Muscle of back (tissue), 11 donors: ENCODE measurements around the gene MYO18B. TPM values are rescaled to one million over a fixed set of nuclear protein-coding genes. Genes with fewer than 3 reads are reported as not detected.
"Not testable (repeated sequence)": the region's sequence is repeated elsewhere in the genome, so short reads cannot be mapped to it uniquely, and the experiment has no call there.

Source experiments
- DNase-seq, 3 donors: peaks; one replicate each; pipeline versions ENCODE4 v3.0.0 to v3.0.0-alpha.2; 2013
- polyA plus RNA-seq, 10 donors: library from polyadenylated mRNA; unstranded; fragments of 120-200 nt; gene quantifications; one replicate each; pipeline ENCODE4 v1.2.1, GENCODE V29; 2013; ENCODE audit not compliant: insufficient read length in 10 of 10

Gene MYO18B
- polyA plus RNA-seq, 10 donors = 38.9 to 103 (median 74.5) TPM

DNA sequence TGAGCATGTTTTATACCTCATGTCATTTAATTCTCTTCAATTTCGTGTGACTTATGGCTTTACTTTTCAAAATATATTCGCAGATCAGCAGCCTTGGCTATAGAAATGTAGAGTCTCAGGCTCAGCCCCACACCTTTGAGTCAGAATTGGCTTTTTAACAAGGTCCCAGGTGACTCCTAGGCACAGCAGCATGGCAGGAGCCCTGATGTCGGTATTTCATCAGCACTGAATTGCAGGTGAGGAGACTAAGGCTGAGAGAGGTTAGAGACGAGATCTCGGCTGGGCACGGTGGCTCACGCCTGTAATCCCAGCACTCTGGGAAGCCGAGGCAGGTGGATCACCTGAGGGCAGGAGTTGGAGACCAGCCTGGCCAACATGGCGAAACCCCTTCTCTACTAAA, 230.4 kb downstream of the MYO18B start:
- no peak for DNase-seq

DNA sequence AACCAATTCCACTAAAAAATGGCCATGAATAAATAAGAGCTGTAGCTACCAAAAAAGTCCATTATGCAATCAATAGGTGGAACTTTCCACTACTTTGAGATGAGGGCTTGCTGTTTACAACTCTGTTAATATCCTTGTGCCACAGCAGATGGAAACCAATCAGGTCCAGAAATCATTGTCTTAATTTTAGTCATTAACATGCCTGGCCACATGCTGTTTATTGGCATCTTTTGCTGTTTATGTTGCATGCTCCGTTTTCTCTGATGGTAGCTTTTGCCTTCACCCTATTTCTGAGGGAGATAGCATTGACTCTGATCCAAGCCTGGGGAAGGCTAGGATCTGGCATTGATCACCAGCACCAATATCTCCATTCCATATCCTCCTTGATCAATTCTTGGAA, 234.4 kb downstream of the MYO18B start:
- DNase-seq = no peak

DNA sequence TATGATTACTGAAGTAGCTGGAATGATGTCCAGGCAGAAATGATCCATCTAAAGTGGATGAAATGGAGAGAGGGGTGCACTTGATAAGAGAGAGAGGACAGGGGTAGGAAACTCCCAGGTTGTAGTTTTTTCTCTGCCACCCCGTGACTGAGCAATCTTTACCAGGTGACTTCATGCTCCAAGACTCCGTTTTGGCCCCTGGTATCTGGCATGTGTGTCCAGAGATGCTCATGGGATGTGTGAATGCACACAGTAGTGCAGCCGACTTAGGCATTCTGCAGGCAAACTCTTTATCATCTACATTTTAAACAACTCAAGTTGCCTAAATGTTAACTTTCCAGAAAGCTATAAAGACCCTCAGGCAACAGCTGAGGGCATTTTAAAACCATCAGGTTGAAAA, 238.0 kb downstream of the MYO18B start:
- DNase-seq = no peak

DNA sequence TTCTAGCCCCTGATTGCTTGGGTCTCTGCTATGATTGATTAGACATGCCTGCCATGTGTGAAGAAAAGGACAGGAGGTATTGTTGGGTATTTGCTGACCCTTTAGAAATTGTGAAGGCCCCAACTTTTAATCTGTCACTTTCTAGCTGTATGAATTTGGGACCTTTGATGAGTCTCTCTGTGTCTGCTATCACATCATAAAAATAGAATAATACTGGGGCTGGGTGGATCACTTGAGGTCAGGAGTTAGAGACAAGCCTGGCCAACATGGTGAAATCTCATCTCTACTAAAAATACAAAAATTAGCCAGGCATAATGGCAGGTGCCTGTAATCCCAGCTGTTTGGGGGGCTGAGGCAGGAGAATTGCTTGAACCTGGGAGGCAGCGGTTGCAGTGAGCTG, 242.9 kb downstream of the MYO18B start:
- DNase-seq = not testable (repeated sequence)

DNA sequence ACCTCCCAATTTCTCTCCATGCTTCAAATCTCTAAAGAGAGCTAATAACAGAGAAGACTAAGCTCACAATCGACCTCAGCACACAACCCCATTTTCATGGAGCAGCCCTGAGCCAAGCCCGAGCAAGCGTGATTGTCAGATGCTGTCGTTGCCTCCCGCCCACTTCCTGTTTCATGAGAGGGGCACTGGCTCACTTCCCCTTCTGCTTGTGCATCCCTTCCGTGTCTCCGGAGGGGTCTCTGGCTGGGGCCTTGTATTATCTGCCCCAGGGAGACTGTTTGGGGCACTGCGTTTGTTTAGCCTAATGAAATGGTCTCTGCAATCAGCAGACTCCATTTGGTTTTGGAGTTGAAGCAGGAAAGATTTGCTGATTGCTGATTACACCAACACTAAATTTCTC, 246.0 kb downstream of the MYO18B start:
- no peak for DNase-seq

DNA sequence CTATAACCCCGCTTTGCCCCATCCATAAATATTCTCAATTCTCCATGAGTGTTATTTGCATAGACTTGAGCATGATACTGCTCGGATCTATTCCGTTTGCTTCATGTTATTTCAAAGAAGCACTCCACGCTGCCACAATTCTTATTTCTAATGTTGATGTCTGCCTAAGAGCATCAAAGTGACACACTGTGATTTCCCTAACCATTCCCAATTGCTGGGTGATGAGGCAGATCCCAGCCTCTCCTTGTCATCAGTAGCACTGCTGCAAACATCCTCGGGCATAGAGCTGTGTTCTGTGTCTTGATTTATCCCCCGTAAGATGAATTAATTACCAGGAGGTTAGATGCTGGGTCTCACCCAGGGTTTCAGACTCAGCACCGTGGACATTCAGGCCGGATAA, 249.0 kb downstream of the MYO18B start:
- DNase-seq = no peak

DNA sequence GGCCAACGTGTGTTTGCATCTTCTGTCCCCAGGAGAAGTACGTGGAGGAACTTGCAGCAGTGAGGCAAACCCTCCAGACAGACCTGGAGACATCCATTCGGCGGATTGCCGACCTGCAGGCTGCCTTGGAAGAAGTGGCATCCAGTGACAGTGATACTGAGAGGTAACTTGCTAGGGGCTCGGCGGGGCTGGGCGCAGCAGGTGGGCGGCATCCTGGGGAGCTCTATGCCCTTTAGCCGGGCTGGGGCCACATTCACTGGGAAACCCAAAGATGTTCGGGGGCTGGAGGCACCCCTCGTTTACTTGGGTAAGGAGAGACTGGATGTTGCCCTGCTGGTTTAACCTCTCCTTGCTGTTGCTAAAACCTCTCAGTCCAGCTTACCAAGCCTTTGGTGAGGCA, 250.3 kb downstream of the MYO18B start:
- no peak for DNase-seq

DNA sequence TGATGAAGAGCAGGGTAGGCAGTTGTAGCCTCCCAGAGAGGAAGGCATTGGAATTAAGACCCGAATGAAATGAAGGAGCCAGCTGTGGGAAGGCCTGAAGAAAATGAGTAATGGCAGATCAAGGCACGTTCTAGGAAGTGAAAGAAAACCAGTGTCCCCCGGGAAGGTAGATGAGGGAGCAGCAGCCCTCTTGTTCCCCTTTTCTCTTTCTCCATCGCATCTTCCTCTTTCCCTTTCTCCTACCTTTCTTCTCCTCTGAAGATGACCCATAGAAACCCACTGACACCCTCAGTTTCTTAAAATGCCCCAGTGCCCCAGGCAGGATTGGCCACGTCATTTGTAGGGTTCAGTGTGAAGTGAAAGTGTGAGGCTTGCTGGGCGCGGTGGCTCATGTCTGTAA, 254.7 kb downstream of the MYO18B start:
- DNase-seq = no peak

DNA sequence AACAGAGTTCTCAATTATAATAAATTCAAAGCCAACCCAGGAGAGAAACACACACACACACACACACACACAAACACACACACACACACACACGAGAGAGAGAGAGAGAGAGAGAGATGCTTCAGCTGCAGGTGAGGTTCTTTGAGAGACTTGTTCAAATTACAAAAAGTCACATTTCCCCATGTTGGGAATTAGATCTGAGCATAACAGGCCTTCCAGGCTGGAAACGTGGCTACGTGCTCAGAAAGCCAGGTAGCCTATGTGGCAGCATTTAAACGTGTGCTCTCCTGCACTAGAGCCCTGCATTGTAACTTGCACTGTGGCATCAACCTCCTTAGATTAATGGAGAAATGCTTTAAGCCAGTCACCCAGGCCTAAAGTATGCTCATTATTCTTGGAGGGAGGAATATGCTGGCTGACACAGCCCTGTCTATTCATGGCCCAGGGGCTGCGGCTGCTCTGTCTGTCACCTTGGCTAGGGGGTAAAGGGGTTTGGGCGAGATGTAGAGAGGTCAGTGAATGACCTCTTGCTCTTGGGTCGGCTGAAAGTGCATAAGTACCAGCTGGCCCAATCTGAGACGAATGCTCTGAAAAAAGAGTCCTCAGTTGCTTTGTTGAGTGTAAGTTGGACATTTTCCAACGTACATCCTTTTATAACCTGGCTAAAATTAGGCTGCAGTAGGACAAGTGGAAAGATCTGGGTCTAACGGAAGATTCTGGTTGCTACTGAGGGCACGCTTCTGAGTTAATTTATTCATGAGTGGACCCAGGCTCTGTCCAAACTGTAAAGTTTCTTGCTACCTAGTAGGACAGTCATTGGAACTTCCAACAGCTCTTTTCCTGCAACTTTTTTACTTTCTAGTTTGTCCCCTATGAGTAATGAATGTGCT, 256.1 kb downstream of the MYO18B start:
- DNase-seq = no peak

DNA sequence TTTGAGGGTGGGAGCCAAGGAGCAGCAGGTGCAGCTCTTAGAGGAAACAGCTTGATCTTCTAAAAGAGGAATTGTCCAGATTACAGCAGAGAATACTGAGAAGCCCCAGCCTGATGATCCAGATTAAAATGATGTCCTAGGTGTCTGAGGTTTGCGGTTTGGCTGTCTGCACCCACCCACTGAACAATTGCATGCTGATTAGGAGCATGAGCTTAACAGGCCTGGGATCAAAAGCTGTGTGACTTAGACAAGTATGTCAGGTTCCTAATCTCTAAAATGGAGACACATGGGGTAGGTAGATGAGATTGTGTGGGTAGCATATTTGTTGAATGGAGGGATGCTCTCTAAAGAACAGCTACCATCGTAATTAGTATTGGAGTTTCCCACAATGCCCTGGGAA, 260.5 kb downstream of the MYO18B start:
- no peak for DNase-seq

DNA sequence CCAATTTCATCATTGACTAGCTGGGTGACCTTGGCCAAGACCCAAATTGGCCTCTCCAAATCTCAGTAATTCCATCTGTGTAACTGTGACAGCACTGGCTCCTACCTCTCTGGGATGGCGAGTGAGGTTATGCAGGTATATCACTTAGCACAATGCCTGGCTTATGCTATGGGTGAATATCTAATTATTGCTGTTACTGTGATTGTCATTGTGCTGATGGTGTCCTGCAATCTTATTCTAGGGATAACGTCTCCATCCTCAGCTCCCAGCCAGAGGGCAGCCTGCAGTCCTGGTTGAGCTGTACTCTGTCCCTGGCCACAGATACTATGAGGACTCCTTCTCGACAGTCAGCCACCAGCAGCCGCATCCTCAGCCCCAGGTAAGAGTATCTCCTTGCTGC, 262.5 kb downstream of the MYO18B start:
- DNase-seq = no peak

DNA sequence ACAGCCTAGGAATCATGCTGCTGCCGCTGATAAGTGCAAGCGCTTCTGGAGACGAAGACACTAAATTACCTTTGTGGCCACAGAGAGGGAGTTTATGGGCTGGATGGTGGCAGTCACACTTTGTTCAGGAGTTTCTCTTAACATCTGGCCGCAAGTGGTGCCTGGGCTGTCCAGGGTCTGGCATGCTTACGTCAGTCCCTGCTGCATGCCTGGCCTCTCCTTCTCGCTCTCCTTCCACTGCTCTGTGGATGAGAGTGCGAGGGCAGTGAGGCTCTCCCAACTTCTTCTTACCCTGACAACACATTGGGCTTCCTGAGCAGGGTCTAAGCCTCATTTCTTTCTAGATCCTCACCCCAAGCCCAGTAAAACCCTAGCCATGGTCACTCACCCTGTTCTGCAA, 266.6 kb downstream of the MYO18B start:
- DNase-seq = no peak

DNA sequence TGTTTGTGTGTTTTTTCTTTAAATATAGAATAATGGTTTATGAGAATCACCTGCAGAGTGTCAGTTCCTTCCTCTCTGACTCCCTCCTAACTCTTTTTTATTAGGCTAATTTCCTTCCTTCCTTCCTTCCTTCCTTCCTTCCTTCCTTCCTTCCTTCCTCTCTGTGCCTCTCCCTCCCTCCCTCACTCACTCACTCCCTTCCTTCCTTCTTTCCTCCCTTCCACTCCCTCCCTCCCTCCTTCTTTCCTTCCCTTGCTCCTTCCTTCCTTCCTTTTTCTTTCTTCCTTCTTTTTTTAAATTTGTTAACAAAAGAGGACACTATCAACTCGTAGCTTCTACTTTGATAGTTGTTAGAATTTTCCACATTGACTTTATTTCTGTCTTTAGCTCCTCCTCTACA, 274.9 kb downstream of the MYO18B start:
- no peak for DNase-seq

DNA sequence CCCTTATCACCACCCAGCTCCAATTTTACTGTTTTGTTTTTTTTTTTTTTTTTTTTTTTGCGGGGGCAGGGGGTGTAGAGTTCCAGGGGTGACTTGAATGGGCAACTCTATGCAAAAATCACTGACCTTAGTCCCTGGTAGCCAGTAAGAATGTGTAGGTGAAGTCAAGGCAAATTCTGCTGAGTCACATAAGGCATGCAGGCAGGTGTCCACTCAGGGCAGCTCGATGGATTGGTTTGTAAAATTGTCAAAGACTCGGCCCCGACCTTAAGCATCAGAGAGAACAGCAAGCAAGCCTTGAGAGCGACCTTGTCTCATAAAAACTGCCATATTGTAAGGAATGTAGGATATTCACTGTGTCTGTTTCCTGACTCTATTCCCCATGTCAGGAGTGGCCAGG, 275.9 kb downstream of the MYO18B start:
- DNase-seq = no peak

DNA sequence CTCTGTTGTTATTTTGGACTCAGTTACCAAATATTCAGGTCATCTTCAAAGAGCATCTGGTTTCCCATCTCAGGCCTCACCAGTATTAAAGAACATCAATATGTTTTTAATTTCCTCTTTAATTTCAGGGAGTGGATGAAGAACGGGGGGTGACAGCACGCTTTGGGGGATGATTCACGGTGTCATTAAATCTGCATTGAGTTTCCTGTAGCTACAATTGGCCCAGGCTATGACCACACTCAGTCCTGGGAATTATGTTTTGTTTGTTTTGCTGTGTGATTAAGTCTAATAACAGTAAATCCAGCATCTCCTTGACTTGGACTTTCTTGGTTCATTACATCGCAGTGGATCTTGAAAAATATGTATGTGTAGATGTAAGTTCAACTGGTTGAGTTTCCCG, 277.6 kb downstream of the MYO18B start:
- no peak for DNase-seq

DNA sequence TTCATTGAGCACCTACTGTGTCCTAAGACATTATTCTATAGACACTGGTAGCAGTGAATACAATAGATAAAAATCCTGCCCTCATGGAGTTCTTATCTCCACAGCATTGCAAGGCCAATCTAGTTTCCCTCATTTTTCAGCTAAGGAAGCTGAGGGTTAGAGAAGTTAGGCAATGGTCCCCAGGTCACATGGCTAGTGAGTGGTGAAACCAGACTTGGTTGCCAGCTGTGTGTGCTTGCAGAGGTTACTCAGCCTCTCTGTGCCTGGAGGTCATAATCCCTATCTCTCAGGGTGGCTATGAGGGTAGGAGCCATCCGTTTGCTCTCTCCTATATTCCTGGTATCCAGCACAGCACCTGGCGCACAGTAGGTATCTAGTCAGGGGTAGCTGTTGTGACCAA, 279.5 kb downstream of the MYO18B start:
- no peak for DNase-seq

DNA sequence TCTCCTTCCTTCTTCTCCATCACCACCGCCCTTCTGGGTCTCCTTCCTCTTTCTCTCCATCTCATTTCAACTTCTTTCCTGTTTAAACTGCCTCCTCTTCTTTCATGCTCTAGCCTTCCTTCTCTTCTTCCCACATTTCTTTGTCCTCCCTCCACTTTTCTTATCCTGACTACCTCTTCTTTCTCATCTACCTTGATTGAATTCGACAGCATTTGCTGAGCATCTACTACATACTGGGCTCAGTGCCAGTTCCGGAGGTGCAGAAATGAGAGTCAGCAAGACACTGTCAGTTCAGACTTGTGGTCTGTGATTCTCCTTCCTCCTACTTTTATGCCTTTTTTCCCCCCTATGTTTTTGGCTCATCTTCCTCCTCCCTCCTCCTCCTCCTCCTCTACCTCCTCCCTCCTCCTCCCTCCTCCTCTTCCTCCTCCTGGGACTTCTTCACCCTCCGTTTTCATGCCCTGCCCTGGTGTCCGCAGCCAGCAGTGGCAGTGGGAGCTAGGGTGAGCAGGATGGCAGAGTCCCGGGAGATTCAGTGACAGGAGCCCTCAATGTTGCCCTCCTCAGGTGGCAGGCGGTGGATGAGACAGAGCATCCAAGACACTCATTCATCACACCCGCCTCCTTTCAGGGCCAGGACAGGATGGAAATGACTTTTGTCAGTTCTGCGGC, 281.3 kb downstream of the MYO18B start:
- no peak for DNase-seq

DNA sequence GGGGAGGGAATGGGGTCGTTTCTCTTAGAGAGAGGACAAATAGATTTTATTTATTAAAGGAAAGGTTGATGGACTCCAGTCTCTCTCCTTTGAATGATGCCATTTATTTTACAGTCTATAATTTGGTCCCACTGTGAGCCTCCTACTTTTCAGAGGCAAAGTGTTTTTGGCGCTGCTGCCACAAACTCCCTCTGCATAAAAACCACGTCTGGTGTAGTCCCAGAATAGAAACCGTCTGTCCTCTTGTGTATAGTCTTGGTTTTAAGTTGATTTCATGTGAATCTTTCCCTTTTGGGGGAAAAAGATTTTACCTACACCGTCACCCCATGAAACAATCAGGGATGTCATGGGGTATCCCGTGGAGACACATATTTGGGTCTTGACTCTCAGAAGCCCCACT, 283.6 kb downstream of the MYO18B start:
- DNase-seq = no peak

DNA sequence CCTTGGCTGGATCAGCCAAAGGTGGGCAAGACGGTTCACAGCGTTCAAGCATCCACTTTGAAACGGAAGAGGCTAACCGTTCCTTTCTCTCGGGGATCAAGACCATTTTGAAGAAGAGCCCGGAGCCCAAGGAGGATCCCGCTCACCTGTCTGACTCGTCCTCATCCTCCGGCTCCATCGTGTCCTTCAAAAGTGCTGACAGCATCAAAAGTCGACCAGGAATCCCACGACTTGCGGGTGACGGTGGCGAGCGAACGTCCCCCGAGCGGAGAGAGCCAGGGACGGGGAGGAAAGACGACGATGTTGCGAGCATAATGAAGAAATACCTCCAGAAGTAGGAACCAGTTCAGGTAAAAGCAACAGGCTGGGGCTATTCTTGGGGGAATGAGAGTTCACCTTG, 285.4 kb downstream of the MYO18B start:
- DNase-seq = no peak

DNA sequence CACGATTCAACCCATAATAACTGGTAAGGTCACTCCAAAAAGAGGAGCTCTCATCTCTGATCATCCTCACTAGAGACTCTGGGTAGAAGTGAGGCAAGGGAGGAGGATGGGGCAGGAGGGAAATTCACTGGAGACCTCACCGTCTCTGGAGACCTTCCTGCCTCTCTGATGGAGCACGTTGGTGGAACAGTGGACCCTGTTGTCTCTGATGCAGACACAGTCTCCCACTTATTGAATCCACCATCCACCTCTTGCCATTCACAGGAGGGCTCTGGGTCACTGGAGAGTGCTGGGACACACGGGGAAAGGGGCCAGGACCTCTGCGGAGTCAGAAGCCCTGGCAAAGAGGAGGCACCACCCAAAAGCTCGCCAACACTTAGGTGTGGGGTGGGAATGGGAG, 289.7 kb downstream of the MYO18B start:
- DNase-seq = no peak

DNA sequence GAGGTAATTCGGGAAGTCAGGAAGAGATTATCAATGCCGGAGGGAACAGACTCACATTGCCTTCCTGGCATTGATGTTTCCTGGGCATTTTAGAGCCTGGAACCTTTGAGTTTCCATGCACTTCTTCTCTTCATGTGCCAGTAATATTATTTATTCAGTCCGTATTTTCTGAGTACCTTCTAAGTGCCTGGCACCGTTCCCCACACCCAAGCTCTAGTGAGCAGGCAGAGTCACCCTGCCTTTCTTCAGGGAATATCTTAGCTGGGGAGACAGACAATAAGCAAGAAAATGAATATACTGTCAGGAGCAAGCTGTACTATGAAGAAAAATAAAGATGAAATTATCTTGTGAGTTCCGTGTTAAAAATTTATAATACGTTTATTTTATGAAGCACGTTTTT, 291.1 kb downstream of the MYO18B start:
- DNase-seq = no peak

DNA sequence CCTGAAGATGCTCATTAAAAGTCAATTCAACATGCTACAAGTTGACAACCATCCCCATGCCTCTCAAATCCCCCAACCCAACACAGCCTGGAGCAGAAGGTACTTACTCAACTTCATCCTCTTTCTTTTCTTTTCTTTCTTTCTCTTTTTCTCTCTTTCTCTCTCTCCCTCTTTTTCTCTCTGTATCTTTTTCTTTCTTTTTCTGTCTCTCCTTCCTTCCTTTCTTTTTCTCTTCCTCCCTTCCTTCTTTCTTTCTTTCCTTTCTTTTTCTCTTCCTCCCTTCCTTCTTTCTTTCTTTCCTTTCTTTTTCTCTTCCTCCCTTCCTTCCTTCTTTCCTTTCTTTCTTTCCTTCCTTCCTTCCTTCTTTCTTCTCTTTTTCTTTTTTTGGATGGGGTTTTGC, 291.6 kb downstream of the MYO18B start:
- DNase-seq = no peak

DNA sequence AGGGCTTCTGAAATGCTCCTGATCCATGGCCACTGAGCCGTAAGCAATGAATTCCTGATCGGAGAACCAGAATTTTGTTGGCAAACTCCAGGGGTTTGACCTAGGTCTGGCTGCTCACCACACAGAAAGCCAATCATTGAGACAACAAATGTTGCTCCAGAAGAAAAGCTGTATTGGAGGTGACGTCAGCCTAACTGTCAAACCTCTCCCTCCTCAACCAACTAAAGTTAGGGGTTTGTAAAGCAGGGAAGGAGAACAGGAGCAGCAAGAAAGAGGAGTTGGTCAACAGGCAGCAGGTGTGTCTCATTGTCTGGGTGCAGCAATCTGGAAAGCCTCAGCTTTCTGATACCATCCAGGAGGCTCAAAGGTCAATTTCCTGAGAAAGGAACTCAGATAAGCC, 293.5 kb downstream of the MYO18B start:
- DNase-seq = no peak

DNA sequence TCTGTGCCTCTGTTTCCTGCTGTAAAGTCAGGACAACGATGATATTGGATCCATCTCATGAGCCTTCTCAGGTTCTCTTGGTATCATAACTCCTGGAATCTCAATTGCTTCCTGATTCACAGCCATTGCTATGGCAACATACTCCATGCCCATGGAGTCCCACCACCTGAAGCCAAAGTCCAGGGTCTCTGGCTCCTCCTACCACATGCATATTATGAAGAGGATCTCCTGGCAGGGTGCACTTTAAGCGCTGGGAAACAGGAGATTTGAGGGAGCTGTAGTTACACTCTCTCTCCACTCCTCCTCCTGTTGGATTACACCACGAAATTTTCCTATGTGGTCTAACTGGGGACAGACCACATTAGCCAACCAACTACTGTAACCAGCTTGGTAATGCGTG, 296.4 kb downstream of the MYO18B start:
- DNase-seq = no peak
